Measurements from ENCODE around the gene TLE1. TPM values are rescaled to one million over a fixed set of nuclear protein-coding genes. Genes with fewer than 3 reads are reported as not detected.

TLE1 gene
- total RNA-seq, 1 experiment from 2014 or later = 17.3 TPM

GRCh38 chr9:81610740-81611107 is 78.6 kb downstream of the TLE1 start:
- no peaks in the 10 kb centered on the region for H3K9me3 ChIP-seq (ENCODE audit: control insufficient read depth in 1 of 2, insufficient read depth in 1 of 2, low read depth in 1 of 2, low read length in 2 of 2)
- CTCF ChIA-PET = no interaction called here
- no peak overlapping the region for H3K9ac ChIP-seq (ENCODE audit: low read length)
- H4K20me1 ChIP-seq (ENCODE audit: insufficient read depth) = no peaks in the 10 kb centered on the region
- no peaks in the 10 kb centered on the region for H3K79me2 ChIP-seq (ENCODE audit: insufficient read depth, low read length)
- 0 out of 4 replicates have a peak, but pooled peaks cover 0 to 4% of the 10 kb centered on the region in 2 experiments for H3K4me1 ChIP-seq (ENCODE audit: control insufficient read depth in 1 of 2, insufficient read depth in 2 of 2, low read length in 2 of 2)
- H3K27ac ChIP-seq (ENCODE audit: low read depth, low read length) = no peak overlapping the region
- no peaks in the 10 kb centered on the region; a peak in 1 of 4 replicates for H3K36me3 ChIP-seq (ENCODE audit: control insufficient read depth in 1 of 2, insufficient read depth in 2 of 2, low read length in 2 of 2)
- ATAC-seq (no peak), DNase-seq (ENCODE audit: low read depth, low spot score) (no peak)
- H3K9me2 ChIP-seq (ENCODE audit: insufficient read depth) = no peaks in the 10 kb centered on the region
- H2AFZ ChIP-seq (ENCODE audit: low read depth, low read length, poor library complexity, severe bottlenecking) = no peak overlapping the region
- BruUV-seq (replicated peaks) = no TSS peak
- TF ChIP-seq, protein P1, sequence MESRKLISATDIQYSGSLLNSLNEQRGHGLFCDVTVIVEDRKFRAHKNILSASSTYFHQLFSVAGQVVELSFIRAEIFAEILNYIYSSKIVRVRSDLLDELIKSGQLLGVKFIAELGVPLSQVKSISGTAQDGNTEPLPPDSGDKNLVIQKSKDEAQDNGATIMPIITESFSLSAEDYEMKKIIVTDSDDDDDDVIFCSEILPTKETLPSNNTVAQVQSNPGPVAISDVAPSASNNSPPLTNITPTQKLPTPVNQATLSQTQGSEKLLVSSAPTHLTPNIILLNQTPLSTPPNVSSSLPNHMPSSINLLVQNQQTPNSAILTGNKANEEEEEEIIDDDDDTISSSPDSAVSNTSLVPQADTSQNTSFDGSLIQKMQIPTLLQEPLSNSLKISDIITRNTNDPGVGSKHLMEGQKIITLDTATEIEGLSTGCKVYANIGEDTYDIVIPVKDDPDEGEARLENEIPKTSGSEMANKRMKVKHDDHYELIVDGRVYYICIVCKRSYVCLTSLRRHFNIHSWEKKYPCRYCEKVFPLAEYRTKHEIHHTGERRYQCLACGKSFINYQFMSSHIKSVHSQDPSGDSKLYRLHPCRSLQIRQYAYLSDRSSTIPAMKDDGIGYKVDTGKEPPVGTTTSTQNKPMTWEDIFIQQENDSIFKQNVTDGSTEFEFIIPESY (IDR thresholded peaks at IDR 0.05; ENCODE audit: extremely low read depth, insufficient replicate concordance, low read length) = no peak
- TF ChIP-seq CTCF (IDR thresholded peaks at IDR 0.05 in 2 of 3, conservative IDR thresholded peaks at IDR 0.05 in 1 of 3; ENCODE audit: borderline replicate concordance in 1 of 3, insufficient read depth in 1 of 3, low read depth in 2 of 3, low read length in 2 of 3) (no peak), EZH2 (IDR thresholded peaks at IDR 0.05) (no peak), ZNF274 (IDR thresholded peaks at IDR 0.05; ENCODE audit: low read depth, low read length) (no peak), YY1 (IDR thresholded peaks at IDR 0.05; ENCODE audit: extremely low read depth, insufficient replicate concordance, low read depth, low read length) (no peak), FOSL1 (IDR thresholded peaks at IDR 0.05; ENCODE audit: low read depth) (no peak), EZH2phosphoT487 (IDR thresholded peaks at IDR 0.05; ENCODE audit: borderline replicate concordance) (no peak), CBX3 (IDR thresholded peaks at IDR 0.05; ENCODE audit: low read depth) (no peak), EGR1 (IDR thresholded peaks at IDR 0.05; ENCODE audit: low read depth) (no peak), SIN3A (IDR thresholded peaks at IDR 0.05; ENCODE audit: low read depth) (no peak), SP1 (IDR thresholded peaks at IDR 0.05; ENCODE audit: low read depth) (no peak), ZFX (IDR thresholded peaks at IDR 0.05) (no peak)
- no peak overlapping the region for H3K4me3 ChIP-seq (replicated peaks in 1 of 2; ENCODE audit: low read depth in 1 of 2, low read length in 2 of 2)
- H3K4me2 ChIP-seq (ENCODE audit: low read length) = no peak overlapping the region
- POLR2A ChIA-PET = no interaction called here
- intact Hi-C loops (cut with micrococcal nuclease) = no loop called here
- H3K27me3 ChIP-seq (ENCODE audit: insufficient read depth, low read length) = no peaks in the 10 kb centered on the region
- RAD21 ChIA-PET (ENCODE audit: low non-redundant PET in 1 of 2, low total read pairs in 2 of 2, uncharacterized antibody in 2 of 2, unreplicated experiment in 2 of 2) = no interaction called here

All from HCT116 (cell line).